ENCODE results near the gene CDC42BPB.

The CDC42BPB gene

GRCh38 chr14:102980409-102980810, 76.9 kb downstream of the CDC42BPB start:
- peaks cover 0 to 71% (median 4%) of the 10 kb centered on the region in 11 experiments; a peak in 6 of 22 replicates for H3K36me3 ChIP-seq
- H3K27ac ChIP-seq: no peak overlapping the region
- no peaks in the 10 kb centered on the region for H3K9me3 ChIP-seq (replicated peaks in 1 of 11)
- H3K9ac ChIP-seq: no peak overlapping the region
- no peak overlapping the region for H3K4me2 ChIP-seq
- no peaks in the 10 kb centered on the region for H3K27me3 ChIP-seq
- H4K20me1 ChIP-seq: no peaks in the 10 kb centered on the region; a peak in 1 of 22 replicates
- no peak overlapping the region for H3K4me3 ChIP-seq
- peaks cover 3 to 22% (median 13%) of the 10 kb centered on the region in 10 experiments; a peak in 14 of 20 replicates for H3K4me1 ChIP-seq
- TF ChIP-seq Cebpa-rat (IDR thresholded peaks at IDR 0.05): no peak

GRCh38 chr14:102979406-102979805, 77.9 kb downstream of the CDC42BPB start:
- H3K36me3 ChIP-seq: peaks cover 0 to 70% (median 4%) of the 10 kb centered on the region in 11 experiments; a peak in 6 of 22 replicates

GRCh38 chr14:102977475-102977874, 79.9 kb downstream of the CDC42BPB start:
- no peak for TF ChIP-seq Cebpa-rat (IDR thresholded peaks at IDR 0.05)
- Histone ChIP-seq H3K4me3 (no peak overlapping the region), H4K20me1 (peaks cover 0 to 9% (median 0%) of the 10 kb centered on the region in 11 experiments; a peak in 3 of 22 replicates), H3K4me1 (peaks cover 13 to 42% (median 29%) of the 10 kb centered on the region in 10 experiments; a peak in 19 of 20 replicates), H3K27me3 (no peaks in the 10 kb centered on the region), H3K4me2 (peak overlapping the region in 7 of 11 experiments; percentile 5 to 45 (median 18); a peak in 8 of 22 replicates), H3K36me3 (peaks cover 0 to 66% (median 7%) of the 10 kb centered on the region in 11 experiments; a peak in 8 of 22 replicates), H3K9ac (no peak overlapping the region), H3K27ac (no peak overlapping the region), H3K9me3 (replicated peaks in 1 of 11) (no peaks in the 10 kb centered on the region)

More at GRCh38 chr14:102979406-102979805, 77.9 kb downstream of the CDC42BPB start:
- TF ChIP-seq Cebpa-rat (IDR thresholded peaks at IDR 0.05): no peak
- H3K27ac ChIP-seq: no peak overlapping the region
- no peak overlapping the region for H3K9ac ChIP-seq
- H3K27me3 ChIP-seq: no peaks in the 10 kb centered on the region
- no peaks in the 10 kb centered on the region for H3K9me3 ChIP-seq (replicated peaks in 1 of 11)
- H3K4me3 ChIP-seq: no peak overlapping the region
- H3K4me2 ChIP-seq: no peak overlapping the region
- H4K20me1 ChIP-seq: no peaks in the 10 kb centered on the region; a peak in 1 of 22 replicates
- peaks cover 11 to 29% (median 20%) of the 10 kb centered on the region in 10 experiments; a peak in 19 of 20 replicates for H3K4me1 ChIP-seq

- no peak for TF ChIP-seq Cebpa-rat (IDR thresholded peaks at IDR 0.05)
- Histone ChIP-seq H3K27me3 (no peaks in the 10 kb centered on the region), H3K4me2 (peak overlapping the region in 4 of 11 experiments; percentile 5 to 27 (median 16); a peak in 2 of 22 replicates), H3K9me3 (replicated peaks in 1 of 11) (no peaks in the 10 kb centered on the region), H3K4me1 (peaks cover 13 to 43% (median 30%) of the 10 kb centered on the region in 10 experiments; a peak in 19 of 20 replicates), H3K27ac (no peak overlapping the region), H3K4me3 (no peak overlapping the region), H3K9ac (no peak overlapping the region), H3K36me3 (peaks cover 0 to 68% (median 10%) of the 10 kb centered on the region in 11 experiments; a peak in 9 of 22 replicates), H4K20me1 (peaks cover 0 to 14% (median 0%) of the 10 kb centered on the region in 11 experiments; a peak in 3 of 22 replicates)
Measured at GRCh38 chr14:102975662-102976061, 81.7 kb downstream of the CDC42BPB start.

GRCh38 chr14:102973706-102974285, 83.6 kb downstream of the CDC42BPB start:
- Histone ChIP-seq H3K4me1 (peaks cover 13 to 58% (median 36%) of the 10 kb centered on the region in 10 experiments; a peak in 19 of 20 replicates), H3K9ac (no peak overlapping the region), H3K36me3 (peaks cover 0 to 68% (median 19%) of the 10 kb centered on the region in 11 experiments; a peak in 10 of 22 replicates), H3K27me3 (no peaks in the 10 kb centered on the region), H3K4me3 (no peak overlapping the region), H3K4me2 (peak overlapping the region in 8 of 11 experiments; percentile 11 to 52 (median 20); a peak in 9 of 22 replicates), H3K9me3 (replicated peaks in 1 of 11) (no peaks in the 10 kb centered on the region), H4K20me1 (peaks cover 0 to 14% (median 0%) of the 10 kb centered on the region in 11 experiments; a peak in 4 of 22 replicates), H3K27ac (no peak overlapping the region)
- TF ChIP-seq Cebpa-rat (IDR thresholded peaks at IDR 0.05): no peak

GRCh38 chr14:102971836-102972606, 85.3 kb downstream of the CDC42BPB start:
- Histone ChIP-seq H3K9me3 (replicated peaks in 1 of 11) (no peaks in the 10 kb centered on the region), H3K9ac (no peak overlapping the region), H4K20me1 (peaks cover 0 to 14% (median 0%) of the 10 kb centered on the region in 11 experiments; a peak in 4 of 22 replicates), H3K4me2 (no peak overlapping the region), H3K27ac (no peak overlapping the region), H3K36me3 (peaks cover 0 to 70% (median 24%) of the 10 kb centered on the region in 11 experiments; a peak in 13 of 22 replicates), H3K27me3 (no peaks in the 10 kb centered on the region), H3K4me1 (peaks cover 3 to 46% (median 30%) of the 10 kb centered on the region in 10 experiments; a peak in 19 of 20 replicates), H3K4me3 (no peak overlapping the region)
- no peak for TF ChIP-seq Cebpa-rat (IDR thresholded peaks at IDR 0.05)

- TF ChIP-seq Cebpa-rat (IDR thresholded peaks at IDR 0.05): no peak
- peaks cover 0 to 14% (median 0%) of the 10 kb centered on the region in 11 experiments; a peak in 4 of 22 replicates for H4K20me1 ChIP-seq
- no peak overlapping the region for H3K4me3 ChIP-seq
- H3K27ac ChIP-seq: no peak overlapping the region
- H3K4me1 ChIP-seq: peaks cover 3 to 46% (median 30%) of the 10 kb centered on the region in 10 experiments; a peak in 19 of 20 replicates
- H3K27me3 ChIP-seq: no peaks in the 10 kb centered on the region
- no peak overlapping the region for H3K4me2 ChIP-seq
- peaks cover 0 to 71% (median 31%) of the 10 kb centered on the region in 11 experiments; a peak in 15 of 22 replicates for H3K36me3 ChIP-seq
- H3K9me3 ChIP-seq (replicated peaks in 1 of 11): no peaks in the 10 kb centered on the region
- H3K9ac ChIP-seq: no peak overlapping the region
Measured at GRCh38 chr14:102971314-102971713, 86.0 kb downstream of the CDC42BPB start.

- Histone ChIP-seq H3K4me1 (peaks cover 3 to 42% (median 27%) of the 10 kb centered on the region in 10 experiments; a peak in 19 of 20 replicates), H4K20me1 (peaks cover 0 to 14% (median 0%) of the 10 kb centered on the region in 11 experiments; a peak in 4 of 22 replicates), H3K4me2 (peak overlapping the region in 4 of 11 experiments; percentile 12 to 45 (median 24); a peak in 2 of 22 replicates), H3K27me3 (no peaks in the 10 kb centered on the region), H3K36me3 (peaks cover 0 to 71% (median 36%) of the 10 kb centered on the region in 11 experiments; a peak in 16 of 22 replicates), H3K9me3 (replicated peaks in 1 of 11) (no peaks in the 10 kb centered on the region), H3K4me3 (no peak overlapping the region), H3K9ac (no peak overlapping the region), H3K27ac (no peak overlapping the region)
- TF ChIP-seq Cebpa-rat (IDR thresholded peaks at IDR 0.05): no peak
Measured at GRCh38 chr14:102970496-102970895, 86.9 kb downstream of the CDC42BPB start.
